Measurements from ENCODE around the gene SLC22A1. TPM values are rescaled to one million over a fixed set of nuclear protein-coding genes. Genes with fewer than 3 reads are reported as not detected.

SLC22A1 gene
- total and polyA plus RNA-seq, 2 experiments from 2014 or later, result 0.10 to 0.65 TPM

GRCh38 chr6:160192840-160193239, 71.2 kb downstream of the SLC22A1 start:
- no peak for TF ChIP-seq STAT1 (IDR thresholded peaks at IDR 0.05; ENCODE audit: unreplicated experiment)
- no peak for TF ChIP-seq ZNF462 (CRISPR knock-in tag; IDR thresholded peaks at IDR 0.05)
- TF ChIP-seq CTCF (conservative IDR thresholded peaks at IDR 0.05; ENCODE audit: low read depth in 2 of 2), result no peak
- H3K27me3 Mint-ChIP-seq (ENCODE audit: insufficient read depth, low read depth, poor library complexity), result no peaks in the 10 kb centered on the region
- no peak overlapping the region for H2AFZ ChIP-seq

GRCh38 chr6:160194808-160195207, 73.2 kb downstream of the SLC22A1 start:
- Mint-ChIP-seq H3K27ac (no peak overlapping the region), H3K27me3 (ENCODE audit: insufficient read depth, low read depth, poor library complexity) (no peaks in the 10 kb centered on the region), H3K9me3 (peaks cover 23% of the 10 kb centered on the region), H3K4me1 (0 out of 3 replicates have a peak, but pooled peaks cover 2% of the 10 kb centered on the region), H3K4me3 (no peak overlapping the region), H3K36me3 (ENCODE audit: low read depth) (peaks cover 6% of the 10 kb centered on the region; the same call in 1 of the 3 replicates)
- no peaks in the 10 kb centered on the region for H3K4me1 ChIP-seq (ENCODE audit: insufficient read depth)
- H4K20me1 ChIP-seq (replicated peaks; ENCODE audit: insufficient read depth), result no peaks in the 10 kb centered on the region
- no peak overlapping the region for H3K27ac ChIP-seq (ENCODE audit: low read depth)
- no peaks in the 10 kb centered on the region for H3K9me2 ChIP-seq (ENCODE audit: insufficient read depth)
- H2AFZ ChIP-seq, result no peak overlapping the region
- no peaks in the 10 kb centered on the region for H3K27me3 ChIP-seq (ENCODE audit: insufficient read depth)
- no peaks in the 10 kb centered on the region; the same call in 1 of the 2 replicates for H3K36me3 ChIP-seq (ENCODE audit: insufficient read depth)
- H3K4me2 ChIP-seq, result no peak overlapping the region
- no peaks in the 10 kb centered on the region for H3F3A ChIP-seq (replicated peaks; ENCODE audit: low read depth)
- ATAC-seq (no peak), DNase-seq (ENCODE audit: low spot score) (no peak)
- H3K79me2 ChIP-seq (replicated peaks; ENCODE audit: insufficient read depth), result no peaks in the 10 kb centered on the region
- no peak overlapping the region for H3K4me3 ChIP-seq
- no peak for TF ChIP-seq ZNF114 (CRISPR knock-in tag; IDR thresholded peaks at IDR 0.05)
- no peak for TF ChIP-seq CTCF (conservative IDR thresholded peaks at IDR 0.05; ENCODE audit: low read depth in 2 of 2)
- TF ChIP-seq EZH2phosphoT487 (IDR thresholded peaks at IDR 0.05; ENCODE audit: unreplicated experiment), result no peak

More at GRCh38 chr6:160192840-160193239, 71.2 kb downstream of the SLC22A1 start:
- Histone ChIP-seq H3K36me3 (ENCODE audit: insufficient read depth) (no peaks in the 10 kb centered on the region; the same call in 1 of the 2 replicates), H3K27me3 (ENCODE audit: insufficient read depth) (no peaks in the 10 kb centered on the region), H3K4me2 (no peak overlapping the region), H3K27ac (ENCODE audit: low read depth) (no peak overlapping the region), H3K9me2 (ENCODE audit: insufficient read depth) (no peaks in the 10 kb centered on the region), H3K79me2 (replicated peaks; ENCODE audit: insufficient read depth) (no peaks in the 10 kb centered on the region), H3F3A (replicated peaks; ENCODE audit: low read depth) (no peaks in the 10 kb centered on the region), H3K4me1 (ENCODE audit: insufficient read depth) (no peaks in the 10 kb centered on the region), H3K4me3 (no peak overlapping the region), H4K20me1 (replicated peaks; ENCODE audit: insufficient read depth) (no peaks in the 10 kb centered on the region)
- H3K36me3 Mint-ChIP-seq (ENCODE audit: low read depth), result peaks cover 6% of the 10 kb centered on the region; the same call in 1 of the 3 replicates
- no peak for DNase-seq (ENCODE audit: low spot score)
- no peak overlapping the region for H3K4me3 Mint-ChIP-seq
- ATAC-seq, result no peak
- no peaks in the 10 kb centered on the region for H3K4me1 Mint-ChIP-seq
- peaks cover 23% of the 10 kb centered on the region for H3K9me3 Mint-ChIP-seq
- H3K27ac Mint-ChIP-seq, result no peak overlapping the region

Measured in GM23338 (cell line).